ENCODE results near the gene NEGR1.

Gene NEGR1

DNA sequence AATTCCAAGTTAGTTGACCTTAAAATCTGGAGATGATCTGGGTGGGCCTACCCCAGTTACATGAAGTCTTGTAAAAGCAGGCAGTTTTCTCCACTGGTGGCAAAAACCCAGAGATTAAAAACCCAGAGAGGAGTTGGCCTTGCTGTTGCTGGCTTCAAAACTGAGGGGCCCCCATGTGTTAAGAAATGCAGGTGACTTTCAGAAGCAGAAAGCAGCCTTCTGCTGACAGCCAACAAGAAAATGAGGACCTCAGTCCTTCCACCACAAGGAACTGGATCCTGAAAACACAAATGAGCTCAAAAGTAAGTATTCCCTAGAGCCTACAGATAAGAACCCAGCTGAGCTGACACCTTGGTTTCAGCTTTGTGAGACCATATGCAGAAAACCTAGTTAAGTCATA is 857.8 kb downstream of the NEGR1 start:
- no peak for DNase-seq

DNA sequence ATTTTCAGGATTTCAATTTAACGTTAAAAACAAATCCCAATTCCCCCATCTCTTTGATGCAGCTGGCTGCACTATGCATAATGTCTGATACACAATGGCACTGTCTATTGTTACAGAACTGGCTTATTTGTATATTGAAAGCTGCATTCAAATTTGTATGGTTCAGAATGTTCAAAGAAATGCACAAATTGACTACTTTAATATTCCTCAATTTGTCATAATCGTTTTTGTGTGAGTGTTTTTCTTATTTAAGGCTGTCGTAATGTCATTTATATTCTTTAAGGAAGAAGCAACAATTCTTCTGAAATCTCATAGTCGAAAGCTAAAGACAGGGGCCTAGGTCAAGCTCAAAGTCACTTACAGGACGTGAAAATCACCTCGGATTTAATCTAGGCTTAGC is 860.1 kb downstream of the NEGR1 start:
- DNase-seq: no peak

DNA sequence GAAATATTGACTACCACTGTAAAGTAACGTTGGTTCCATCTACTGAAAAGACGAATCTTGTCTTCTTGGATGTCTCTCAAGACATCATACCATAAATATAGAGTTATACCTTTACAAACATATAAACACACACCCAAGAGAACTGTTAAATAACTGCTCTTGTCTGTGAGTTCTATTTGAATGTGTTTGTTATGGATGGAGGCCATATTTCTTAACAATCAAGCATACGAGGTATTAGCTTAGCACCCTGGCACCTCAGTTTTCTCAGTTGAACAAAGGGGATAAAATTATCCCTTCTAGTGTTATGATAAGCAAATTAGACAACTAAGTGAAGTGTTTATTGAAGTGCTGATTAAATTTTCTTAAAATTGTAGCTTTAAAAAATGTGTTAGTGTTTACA is 864.9 kb downstream of the NEGR1 start:
- no peak for DNase-seq

DNA sequence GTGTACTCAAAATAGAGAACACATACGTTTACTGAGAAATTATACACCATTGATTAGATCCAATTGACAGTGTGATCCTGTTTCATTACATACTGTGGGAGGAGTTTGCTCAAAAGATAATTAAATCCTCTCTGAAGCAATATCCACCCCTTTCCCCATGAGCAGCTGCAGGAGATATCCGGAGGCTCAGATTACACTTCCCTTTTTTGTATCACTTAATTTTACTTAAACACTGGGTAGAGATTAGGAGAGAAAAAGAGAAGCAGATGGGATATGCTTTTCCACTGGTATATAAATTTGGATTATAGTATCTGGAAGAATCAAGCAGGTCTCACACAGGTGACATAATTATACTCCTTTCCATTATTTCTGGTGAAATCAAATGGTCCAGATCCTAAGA is 868.2 kb downstream of the NEGR1 start:
- no peak for DNase-seq

DNA sequence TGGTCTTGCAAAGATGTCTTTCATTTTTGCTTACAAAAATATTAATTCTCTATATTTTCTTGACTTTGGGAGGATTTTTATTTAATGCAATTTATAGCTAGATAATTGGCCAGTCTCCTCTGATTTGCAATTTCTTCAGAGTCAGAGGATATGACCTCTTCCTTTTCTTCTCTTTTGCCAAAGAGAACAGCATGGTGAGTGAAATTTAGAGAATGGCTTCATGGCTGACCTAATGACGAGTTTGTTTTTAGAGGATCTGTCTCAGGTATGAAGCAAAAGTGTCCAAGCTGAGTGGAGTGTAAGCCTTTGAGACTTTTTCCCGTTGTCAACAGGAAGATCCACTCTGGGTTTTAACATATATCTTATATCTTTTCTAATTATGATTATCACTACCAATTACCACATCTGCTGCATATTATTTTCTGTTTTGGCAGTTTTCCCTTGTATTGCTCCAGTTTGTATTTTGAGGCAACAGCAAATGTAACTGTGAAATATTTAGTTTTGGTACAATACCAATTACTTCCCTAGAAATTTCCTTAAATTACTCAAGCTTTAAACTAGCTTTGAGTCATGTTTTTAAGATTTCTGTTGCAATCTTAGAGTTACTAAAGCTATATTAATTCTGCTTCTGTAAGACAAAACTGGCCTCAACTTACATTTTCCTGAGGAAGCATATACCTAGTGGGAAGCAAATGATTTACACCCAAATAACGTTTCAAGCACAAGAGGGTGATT is 868.7 kb downstream of the NEGR1 start:
- DNase-seq: no peak

DNA sequence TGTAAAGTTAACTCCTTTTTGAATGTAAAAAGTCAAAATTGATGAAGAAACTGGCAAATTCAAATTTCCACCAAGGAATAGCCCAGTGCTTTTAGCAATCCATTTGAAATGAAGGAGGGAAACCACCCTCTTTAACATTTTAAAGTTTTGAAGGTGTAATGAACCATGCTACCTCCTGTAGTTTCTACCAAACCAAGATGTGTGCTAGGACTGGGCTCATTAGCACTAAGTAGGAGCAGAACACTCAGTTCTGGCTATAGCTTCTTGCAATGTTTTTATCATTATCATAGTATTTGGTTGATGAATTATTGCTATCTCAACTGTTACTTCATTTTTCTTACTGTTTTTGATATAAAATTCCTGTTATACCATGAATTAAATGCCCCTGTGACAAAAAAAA is 882.3 kb downstream of the NEGR1 start:
- no peak for DNase-seq

- no peak for DNase-seq
Measured at GRCh38 chr1:71399594-71399993, 882.7 kb downstream of the NEGR1 start.

GRCh38 chr1:71393301-71393700 is 889.0 kb downstream of the NEGR1 start:
- no peak for DNase-seq

- no peak for DNase-seq
Measured at GRCh38 chr1:71390518-71390917, 891.8 kb downstream of the NEGR1 start.

- no peak for DNase-seq
Measured at GRCh38 chr1:71377886-71378285, 904.5 kb downstream of the NEGR1 start.

GRCh38 chr1:71372496-71372895 is 909.8 kb downstream of the NEGR1 start:
- DNase-seq: no peak

DNA sequence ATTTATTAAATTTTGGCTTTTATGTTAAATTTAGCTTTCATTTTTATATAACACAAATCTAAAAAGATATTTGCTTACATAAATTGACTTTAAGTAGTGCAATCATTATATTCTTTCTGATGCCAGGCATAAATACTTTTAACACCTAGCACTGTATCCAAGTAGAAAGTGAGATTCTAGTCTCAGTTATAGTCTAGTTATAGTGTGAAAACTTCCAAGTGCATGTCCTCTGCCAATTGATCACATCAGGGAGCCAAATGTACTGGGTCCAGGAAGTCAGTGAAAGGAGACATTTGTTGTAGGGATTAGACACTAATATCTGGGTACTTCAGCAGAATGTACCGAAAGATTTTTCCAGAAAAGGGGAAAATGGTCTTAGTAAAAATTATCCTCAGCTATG is 910.8 kb downstream of the NEGR1 start:
- no peak for DNase-seq

- DNase-seq: no peak
Measured at GRCh38 chr1:71364236-71364635, 918.1 kb downstream of the NEGR1 start.

DNA sequence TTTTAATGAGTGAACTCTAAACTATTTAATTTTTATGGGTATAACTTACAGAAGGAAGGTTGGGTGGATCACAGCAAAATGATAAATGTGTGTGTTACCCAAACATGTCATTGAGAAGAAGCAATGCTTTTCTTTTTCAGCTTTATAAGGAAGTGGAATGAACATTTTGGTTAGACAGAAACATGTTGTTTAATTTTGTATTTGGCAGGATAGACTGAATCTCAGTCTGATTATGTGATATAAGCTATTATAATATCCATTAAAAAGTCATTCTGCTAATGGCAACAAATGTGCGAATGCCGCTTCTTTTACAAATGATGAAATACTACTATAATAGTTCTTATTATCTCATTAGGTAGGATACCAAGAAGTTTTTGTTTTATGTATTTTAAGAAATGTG is 919.6 kb downstream of the NEGR1 start:
- DNase-seq: no peak

DNA sequence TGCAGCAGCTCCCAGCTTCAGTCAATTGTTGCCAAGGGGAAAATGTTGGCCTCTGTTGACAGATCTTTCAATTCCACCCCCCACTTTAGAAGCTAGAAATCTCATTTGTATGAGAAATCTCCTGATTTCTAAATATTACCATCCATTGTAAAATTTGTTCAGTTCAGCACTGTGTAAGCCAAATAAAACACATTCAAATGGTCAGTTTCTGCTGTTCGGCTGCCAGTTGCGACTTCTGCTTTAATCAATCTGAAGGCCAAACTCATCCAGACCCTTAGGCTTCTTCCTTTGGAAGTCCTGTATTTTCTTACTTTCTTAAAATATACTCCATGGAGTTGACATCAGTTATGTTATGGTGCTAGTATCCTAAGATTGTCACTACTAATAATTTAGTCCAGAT is 920.3 kb downstream of the NEGR1 start:
- no peak for DNase-seq

- DNase-seq: no peak
Measured at GRCh38 chr1:71357708-71358107, 924.6 kb downstream of the NEGR1 start.

GRCh38 chr1:71351438-71351837 is 930.9 kb downstream of the NEGR1 start:
- no peak for DNase-seq

DNA sequence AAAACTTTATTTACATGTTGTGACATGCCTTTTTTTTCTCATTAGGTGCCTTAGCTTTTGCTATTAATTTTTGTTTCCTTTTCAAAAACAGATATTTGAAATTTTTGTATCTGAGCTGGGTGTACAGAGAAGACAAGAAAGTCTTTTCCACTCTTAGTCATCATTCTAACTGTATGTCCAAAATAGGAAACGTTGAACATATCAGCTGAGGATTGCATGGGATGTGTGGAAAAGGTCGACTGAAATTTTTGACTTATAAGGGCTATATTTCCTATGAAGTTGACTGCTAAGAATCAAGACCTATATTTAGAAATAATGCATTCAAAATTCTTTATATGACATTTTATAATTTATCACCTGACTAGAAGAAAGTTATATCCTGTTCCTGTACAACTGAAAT is 931.5 kb downstream of the NEGR1 start:
- DNase-seq: no peak

DNA sequence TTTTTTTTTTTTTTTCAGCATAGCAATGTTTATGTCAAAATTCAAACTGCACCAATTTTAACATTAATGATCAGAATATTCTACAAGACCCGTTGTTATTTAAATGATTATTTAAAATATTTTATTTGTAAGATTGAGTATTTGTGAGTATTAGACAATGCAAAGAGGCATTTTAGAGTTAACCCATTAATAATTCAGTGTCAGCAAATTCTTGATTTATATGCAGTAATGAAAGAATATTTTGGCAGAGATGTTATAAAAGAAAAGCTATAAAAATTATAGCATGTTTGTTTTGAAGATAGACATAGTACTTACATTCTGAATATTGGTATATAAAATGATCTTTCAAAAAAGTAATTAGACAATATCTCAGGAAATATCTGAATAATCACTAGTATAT is 932.0 kb downstream of the NEGR1 start:
- DNase-seq: no peak

All from activated CD4-positive, alpha-beta T cell treated with anti-CD3 and anti-CD28 coated beads for 48 hours (primary cell).